Measurements from ENCODE around the gene WNT2B.

DNA sequence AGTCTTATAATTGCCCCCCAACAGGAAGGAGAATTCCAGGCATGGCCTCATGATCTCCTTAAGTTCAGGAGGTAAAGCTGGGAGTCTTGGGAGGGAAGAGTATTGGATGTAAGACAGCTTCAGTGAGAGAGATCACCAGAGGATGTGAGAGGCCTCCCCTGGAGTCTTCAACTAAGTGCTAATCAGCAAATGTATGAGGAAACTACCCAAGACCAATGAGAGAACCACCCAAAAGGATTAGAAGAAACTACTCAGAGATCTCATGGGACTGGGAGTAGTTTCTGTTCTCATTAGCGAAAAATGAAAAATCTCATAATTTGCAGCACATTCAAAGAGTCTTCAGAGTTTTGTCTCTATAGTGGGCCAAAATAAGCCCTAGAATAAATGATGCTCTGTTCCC lies 36.6 kb upstream of the WNT2B start:
- no peak for TF ChIP-seq CTCF (IDR thresholded peaks at IDR 0.05; ENCODE audit: extremely low read depth in 1 of 2, insufficient read depth in 1 of 2, low read depth in 1 of 2, low read length in 2 of 2)
- no peak for TF ChIP-seq POLR2A (IDR thresholded peaks at IDR 0.05; ENCODE audit: low read depth, low read length)
- TF ChIP-seq EZH2 (IDR thresholded peaks at IDR 0.05; ENCODE audit: borderline replicate concordance, low read depth, low read length, severe bottlenecking) = no peak
- TF ChIP-seq GATA2 (IDR thresholded peaks at IDR 0.05; ENCODE audit: insufficient read depth, insufficient read length, low read depth, low read length) = no peak
- TF ChIP-seq POLR2AphosphoS5 (IDR thresholded peaks at IDR 0.05; ENCODE audit: insufficient read depth, low read depth, low read length) = no peak
- no peak for TF ChIP-seq MYC (IDR thresholded peaks at IDR 0.05; ENCODE audit: low read depth, low read length)
- no peak for TF ChIP-seq JUN (IDR thresholded peaks at IDR 0.05; ENCODE audit: borderline replicate concordance, insufficient read depth, insufficient read length, low read depth)
- TF ChIP-seq, protein P1, sequence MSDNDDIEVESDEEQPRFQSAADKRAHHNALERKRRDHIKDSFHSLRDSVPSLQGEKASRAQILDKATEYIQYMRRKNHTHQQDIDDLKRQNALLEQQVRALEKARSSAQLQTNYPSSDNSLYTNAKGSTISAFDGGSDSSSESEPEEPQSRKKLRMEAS (IDR thresholded peaks at IDR 0.05; ENCODE audit: insufficient read depth, insufficient read length) = no peak
- TF ChIP-seq FOS (IDR thresholded peaks at IDR 0.05; ENCODE audit: borderline replicate concordance, insufficient read depth, low read length) = no peak
